ENCODE data around the gene JMJD1C. TPM values are rescaled to one million over a fixed set of nuclear protein-coding genes. Genes with fewer than 3 reads are reported as not detected.
"Not testable (repeated sequence)": the region's sequence is repeated elsewhere in the genome, so short reads cannot be mapped to it uniquely, and the experiment has no call there.

The JMJD1C gene
- total RNA-seq, 1 donor from 2014 or later, result 186 TPM

GRCh38 chr10:63348245-63348850 is 117.4 kb downstream of the JMJD1C start:
- DNase-seq, result no peak

GRCh38 chr10:63346015-63346441 is 119.7 kb downstream of the JMJD1C start:
- DNase-seq, result no peak

GRCh38 chr10:63344269-63344668 is 121.5 kb downstream of the JMJD1C start:
- no peak for DNase-seq

- DNase-seq, result no peak
Observed at GRCh38 chr10:63343476-63343875, 122.3 kb downstream of the JMJD1C start.

- not testable (repeated sequence) for DNase-seq
Observed at GRCh38 chr10:63339640-63340039, 126.1 kb downstream of the JMJD1C start.

GRCh38 chr10:63337455-63338251 is 128.1 kb downstream of the JMJD1C start:
- DNase-seq, result no peak

- DNase-seq, result no peak
Observed at GRCh38 chr10:63331586-63331985, 134.2 kb downstream of the JMJD1C start.

GRCh38 chr10:63324495-63324854 is 141.3 kb downstream of the JMJD1C start:
- DNase-seq, result no peak

GRCh38 chr10:63323701-63324494 is 141.9 kb downstream of the JMJD1C start:
- no peak for DNase-seq

GRCh38 chr10:63320683-63321082 is 145.1 kb downstream of the JMJD1C start:
- no peak for DNase-seq

GRCh38 chr10:63319231-63319630 is 146.5 kb downstream of the JMJD1C start:
- DNase-seq, result no peak

GRCh38 chr10:63318491-63318890 is 147.3 kb downstream of the JMJD1C start:
- DNase-seq, result no peak

GRCh38 chr10:63314020-63314419 is 151.8 kb downstream of the JMJD1C start:
- no peak for DNase-seq

- DNase-seq, result no peak
Observed at GRCh38 chr10:63313066-63313717, 152.6 kb downstream of the JMJD1C start.

GRCh38 chr10:63308628-63309027 is 157.1 kb downstream of the JMJD1C start:
- no peak for DNase-seq

- DNase-seq, result no peak
Observed at GRCh38 chr10:63304146-63304545, 161.6 kb downstream of the JMJD1C start.

- no peak for DNase-seq
Observed at GRCh38 chr10:63300801-63301200, 165.0 kb downstream of the JMJD1C start.

GRCh38 chr10:63297941-63298340 is 167.8 kb downstream of the JMJD1C start:
- DNase-seq, result no peak

GRCh38 chr10:63294781-63295180 is 171.0 kb downstream of the JMJD1C start:
- no peak for DNase-seq

GRCh38 chr10:63292847-63293246 is 172.9 kb downstream of the JMJD1C start:
- DNase-seq, result not testable (repeated sequence)

- DNase-seq, result no peak
Observed at GRCh38 chr10:63288170-63288569, 177.6 kb downstream of the JMJD1C start.

- no peak for DNase-seq
Observed at GRCh38 chr10:63286754-63287264, 179.0 kb downstream of the JMJD1C start.

Measured in skin of body (tissue), 2 donors.